GM12878 (cell line): Measurements from ENCODE around the gene PCYOX1L. TPM values are rescaled to one million over a fixed set of nuclear protein-coding genes. Genes with fewer than 3 reads are reported as not detected.

Experiments used
- ATAC-seq: fragments of 200-7000 bp; cut with Tn5 transposase; 3 replicates; pipeline ENCODE4 v1.9.1; 2020; ENCODE audit warnings: mild to moderate bottlenecking, moderate library complexity
- BruUV-seq: library from RNA; stranded (reverse); fragments of 400-500 nt; replicated peaks from 2 replicates; lab custom pipeline; 2021; lab: Mats Ljungman, UMichigan
- CTCF ChIA-PET: fragments of 300-600 bp; sonication (Branson Sonifier 250); formaldehyde crosslinking; extraction: SDS; loops from one replicate; lab custom pipeline; 2021; ENCODE audit warnings: inconsistent platforms; lab: Yijun Ruan, JAX
- POLR2A ChIA-PET: fragments of 350-600 bp; formaldehyde crosslinking; extraction: SDS; loops from one replicate; lab custom pipeline; 2021; ENCODE audit warnings: inconsistent platforms; lab: Charles Lee
- RAD21 ChIA-PET: fragments of 300-600 bp; sonication (Branson Sonifier 250); formaldehyde crosslinking; loops from one replicate; lab custom pipeline; 2023; ENCODE audit warnings: antibody characterized with exemption; ENCODE audit not compliant: unreplicated experiment; lab: Charles Lee
- SMC1A ChIA-PET: fragments of 300-600 bp; sonication (Branson Sonifier 250); formaldehyde crosslinking; loops from one replicate; lab custom pipeline; 2023; ENCODE audit not compliant: unreplicated experiment, uncharacterized antibody; lab: Charles Lee
- DNase-seq: peaks from one replicate; pipeline ENCODE4 v3.0.0-alpha.2; 2011; ENCODE audit warnings: low read depth, low spot score
- FAIRE-seq: peaks from 3 replicates; lab custom pipeline; 2011; peaks lifted over from hg19 to GRCh38; lab: Jason Lieb, UNC
- H2AFZ ChIP-seq: 2 replicates; pipeline ENCODE4 v1.6.0; 2011; ENCODE audit warnings: low read depth, low read length, control low read depth; ENCODE audit not compliant: control insufficient read depth
- H3K27ac ChIP-seq: 2 replicates; pipeline ENCODE4 v1.5.1; 2011; ENCODE audit warnings: control low read depth; ENCODE audit not compliant: control insufficient read depth, insufficient read depth
- H3K27me3 ChIP-seq, 2 experiments: replicated peaks in 1 of 2; 2 replicates each; pipeline versions ENCODE4 v1.6.0 to v1.6.1; 2011; ENCODE audit warnings: low read length in 1 of 2; ENCODE audit not compliant: control insufficient read depth in 2 of 2, insufficient read depth in 2 of 2
- H3K36me3 ChIP-seq, 2 experiments: 2 replicates each; pipeline ENCODE4 v1.5.1; 2011; ENCODE audit warnings: low read length in 1 of 2; ENCODE audit not compliant: control insufficient read depth in 2 of 2, insufficient read depth in 2 of 2
- H3K4me1 ChIP-seq: 2 replicates; pipeline ENCODE4 v1.6.1; 2011; ENCODE audit warnings: mild to moderate bottlenecking, low read length, moderate library complexity, mixed read lengths; ENCODE audit not compliant: control insufficient read depth, insufficient read depth
- H3K4me2 ChIP-seq: 2 replicates; pipeline ENCODE4 v1.6.0; 2011; ENCODE audit warnings: control low read depth; ENCODE audit not compliant: control insufficient read depth, insufficient read depth
- H3K4me3 ChIP-seq: fragments of 200-600 bp; sonication (generic); 2 replicates; pipeline ENCODE4 v1.5.1; 2016
- H3K79me2 ChIP-seq: 2 replicates; pipeline ENCODE4 v1.6.0; 2011; ENCODE audit warnings: low read length; ENCODE audit not compliant: control insufficient read depth, insufficient read depth
- H3K9ac ChIP-seq: 2 replicates; pipeline ENCODE4 v1.8.0; 2011; ENCODE audit warnings: low read length, control low read depth, mixed read lengths; ENCODE audit not compliant: control insufficient read depth, insufficient read depth
- H3K9me3 ChIP-seq: replicated peaks from 3 replicates; pipeline ENCODE4 v1.5.1; 2011; ENCODE audit warnings: mild to moderate bottlenecking, low read length; ENCODE audit not compliant: control insufficient read depth, insufficient read depth
- H4K20me1 ChIP-seq: 2 replicates; pipeline ENCODE4 v1.6.0; 2011; ENCODE audit not compliant: control insufficient read depth, insufficient read depth
- BACH1 ChIP-seq: fragments of 450-650 bp; IDR thresholded peaks from 2 replicates; pipeline ENCODE4 v1.6.1; 2017; ENCODE audit warnings: mild to moderate bottlenecking, borderline replicate concordance
- BMI1 ChIP-seq: fragments of 450-650 bp; IDR thresholded peaks from 2 replicates; pipeline ENCODE4 v1.6.1; 2016; ENCODE audit warnings: mild to moderate bottlenecking, moderate library complexity, borderline replicate concordance
- CBX5 ChIP-seq: sonication (generic); IDR thresholded peaks from 2 replicates; pipeline ENCODE4 v1.6.1; 2016; ENCODE audit warnings: low read depth, moderate library complexity, mild to moderate bottlenecking, inconsistent platforms
- CREB1 ChIP-seq: IDR thresholded peaks from 2 replicates; pipeline ENCODE4 v1.6.1; 2012; ENCODE audit warnings: low read depth, mild to moderate bottlenecking, inconsistent platforms
- ETV6 ChIP-seq, 2 experiments: fragments of 450-650 bp in 1 of 2; IDR thresholded peaks in 1 of 2; conservative IDR thresholded peaks in 1 of 2; 2 replicates each; pipeline ENCODE4 v1.6.1; 2014; ENCODE audit warnings: antibody characterized with exemption in 1 of 2, borderline replicate concordance in 1 of 2, low read depth in 1 of 2, mild to moderate bottlenecking in 1 of 2, moderate library complexity in 1 of 2
- GABPA ChIP-seq: IDR thresholded peaks from 2 replicates; pipeline ENCODE4 v1.6.1; 2014; ENCODE audit warnings: antibody characterized with exemption, low read depth, mild to moderate bottlenecking, inconsistent platforms
- KLF5 ChIP-seq: fragments of 450-650 bp; IDR thresholded peaks from 2 replicates; pipeline ENCODE4 v1.6.1; 2014; ENCODE audit warnings: mild to moderate bottlenecking; ENCODE audit not compliant: partially characterized antibody
- PAX5 ChIP-seq: IDR thresholded peaks from 2 replicates; pipeline ENCODE4 v1.6.1; 2011; ENCODE audit warnings: low read depth, low read length, borderline replicate concordance
- RBBP5 ChIP-seq: fragments of 200-600 bp; sonication (generic); conservative IDR thresholded peaks from 2 replicates; pipeline ENCODE4 v1.6.1; 2016
- SREBF1 ChIP-seq: IDR thresholded peaks from 2 replicates; pipeline ENCODE4 v1.6.1; 2012; ENCODE audit warnings: mild to moderate bottlenecking, low read length
- ZNF274 ChIP-seq: IDR thresholded peaks from one replicate; pipeline ENCODE4 v1.8.0; 2011; ENCODE audit not compliant: insufficient read length, insufficient read depth
- ZZZ3 ChIP-seq: IDR thresholded peaks from 2 replicates; pipeline ENCODE4 v1.6.1; 2011; ENCODE audit warnings: low read depth; ENCODE audit not compliant: control insufficient read depth, insufficient read length
- WGBS: methylation state at CpG from one replicate; pipeline ENCODE4 v1.1.6; 2016; ENCODE audit warnings: low lambda C conversion rate; ENCODE audit not compliant: insufficient replicate concordance, insufficient coverage; ENCODE audit errors: missing lambda C conversion rate; 5-methylcytosine and 5-hydroxymethylcytosine counted together
- in situ Hi-C: fragments of 300-500 bp; cut with MboI; formaldehyde crosslinking; loops from 9 replicates; pipeline ENCODE4 v1.14.3; 2018; ENCODE audit warnings: mixed read lengths
- intact Hi-C: fragments of 100-400 bp; cut with micrococcal nuclease; formaldehyde crosslinking; loops from one replicate; pipeline ENCODE4 v1.14.2; 2022; ENCODE audit not compliant: unreplicated experiment
- polyA plus RNA-seq, 11 experiments: library from polyadenylated mRNA; depleted of rRNA in 4 of 11; unstranded in 6 of 11; stranded (reverse) in 5 of 11; fragments of >200 nt; fragmentation: Nextera tagmentation in 4 of 11; fragmentation: Illumina TruSeq in 1 of 11; extraction: Ambion mirVana in 4 of 11; extraction: Trizol in 1 of 11; gene quantifications; 1 replicate in 1 of 11; 2 replicates in 10 of 11; pipeline versions ENCODE4 v1.2.1 to v1.2.3, GENCODE V29; 2011 to 2016; ENCODE audit warnings: inconsistent platforms in 2 of 11, missing spikeins in 2 of 11, low read depth in 1 of 11
- total RNA-seq, 4 experiments: library from RNA; depleted of rRNA in 3 of 4; stranded (reverse); fragments of >200 nt in 3 of 4; fragmentation: Illumina TruSeq in 1 of 4; extraction: Trizol in 1 of 4; gene quantifications; 2 replicates each; pipeline versions ENCODE4 v1.2.1 to v1.2.3, GENCODE V29; 2013 to 2021
- TF ChIP-seq, protein P1 (sequence below): fragments of 450-650 bp; IDR thresholded peaks from 2 replicates; pipeline ENCODE4 v1.6.1; 2018; ENCODE audit warnings: mild to moderate bottlenecking, low read depth, moderate library complexity; ENCODE audit not compliant: partially characterized antibody
- TF ChIP-seq, protein P2 (sequence below): fragments of 150-350 bp; IDR thresholded peaks from 2 replicates; pipeline ENCODE4 v1.6.1; 2014; ENCODE audit warnings: mild to moderate bottlenecking, low read depth, low read length
- TF ChIP-seq, protein P3 (sequence below): fragments of 450-650 bp; IDR thresholded peaks from 2 replicates; pipeline ENCODE4 v1.6.1; 2016; ENCODE audit warnings: mild to moderate bottlenecking

Gene PCYOX1L
- total and polyA plus RNA-seq, 10 of the 15 experiments (the other 5 are each of a cell fraction or from before 2014, with no cell fraction given), result 2.9 to 17.0 (median 12.9) TPM

DNA sequence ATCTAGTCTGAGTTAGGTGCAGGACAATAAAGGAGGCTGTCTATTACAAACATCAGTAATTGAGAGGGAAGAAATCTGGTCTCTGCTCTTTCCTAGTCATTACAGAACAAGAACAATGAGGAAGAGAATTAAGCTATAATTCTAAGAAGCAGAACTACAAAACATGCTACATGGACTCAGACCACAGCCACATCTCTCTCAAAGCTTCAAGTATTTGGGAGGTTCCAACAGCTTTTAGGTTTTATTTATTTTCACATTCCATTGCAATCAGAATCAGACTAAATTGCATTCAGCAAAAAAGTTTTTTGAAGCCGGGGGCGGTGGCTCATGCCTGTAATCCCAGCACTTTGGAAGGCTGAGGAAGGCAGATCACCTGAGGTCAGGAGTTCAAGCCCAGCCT is 13.7 kb upstream of the PCYOX1L start (continued):
- TF ChIP-seq, protein P1, sequence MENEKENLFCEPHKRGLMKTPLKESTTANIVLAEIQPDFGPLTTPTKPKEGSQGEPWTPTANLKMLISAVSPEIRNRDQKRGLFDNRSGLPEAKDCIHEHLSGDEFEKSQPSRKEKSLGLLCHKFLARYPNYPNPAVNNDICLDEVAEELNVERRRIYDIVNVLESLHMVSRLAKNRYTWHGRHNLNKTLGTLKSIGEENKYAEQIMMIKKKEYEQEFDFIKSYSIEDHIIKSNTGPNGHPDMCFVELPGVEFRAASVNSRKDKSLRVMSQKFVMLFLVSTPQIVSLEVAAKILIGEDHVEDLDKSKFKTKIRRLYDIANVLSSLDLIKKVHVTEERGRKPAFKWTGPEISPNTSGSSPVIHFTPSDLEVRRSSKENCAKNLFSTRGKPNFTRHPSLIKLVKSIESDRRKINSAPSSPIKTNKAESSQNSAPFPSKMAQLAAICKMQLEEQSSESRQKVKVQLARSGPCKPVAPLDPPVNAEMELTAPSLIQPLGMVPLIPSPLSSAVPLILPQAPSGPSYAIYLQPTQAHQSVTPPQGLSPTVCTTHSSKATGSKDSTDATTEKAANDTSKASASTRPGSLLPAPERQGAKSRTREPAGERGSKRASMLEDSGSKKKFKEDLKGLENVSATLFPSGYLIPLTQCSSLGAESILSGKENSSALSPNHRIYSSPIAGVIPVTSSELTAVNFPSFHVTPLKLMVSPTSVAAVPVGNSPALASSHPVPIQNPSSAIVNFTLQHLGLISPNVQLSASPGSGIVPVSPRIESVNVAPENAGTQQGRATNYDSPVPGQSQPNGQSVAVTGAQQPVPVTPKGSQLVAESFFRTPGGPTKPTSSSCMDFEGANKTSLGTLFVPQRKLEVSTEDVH, result no peak
- no peak for TF ChIP-seq RBBP5
- TF ChIP-seq ETV6 (conservative IDR thresholded peaks at IDR 0.05 in 1 of 2, IDR thresholded peaks at IDR 0.05 in 1 of 2; ENCODE audit: borderline replicate concordance in 1 of 2, low read depth in 1 of 2), result no peak

DNA sequence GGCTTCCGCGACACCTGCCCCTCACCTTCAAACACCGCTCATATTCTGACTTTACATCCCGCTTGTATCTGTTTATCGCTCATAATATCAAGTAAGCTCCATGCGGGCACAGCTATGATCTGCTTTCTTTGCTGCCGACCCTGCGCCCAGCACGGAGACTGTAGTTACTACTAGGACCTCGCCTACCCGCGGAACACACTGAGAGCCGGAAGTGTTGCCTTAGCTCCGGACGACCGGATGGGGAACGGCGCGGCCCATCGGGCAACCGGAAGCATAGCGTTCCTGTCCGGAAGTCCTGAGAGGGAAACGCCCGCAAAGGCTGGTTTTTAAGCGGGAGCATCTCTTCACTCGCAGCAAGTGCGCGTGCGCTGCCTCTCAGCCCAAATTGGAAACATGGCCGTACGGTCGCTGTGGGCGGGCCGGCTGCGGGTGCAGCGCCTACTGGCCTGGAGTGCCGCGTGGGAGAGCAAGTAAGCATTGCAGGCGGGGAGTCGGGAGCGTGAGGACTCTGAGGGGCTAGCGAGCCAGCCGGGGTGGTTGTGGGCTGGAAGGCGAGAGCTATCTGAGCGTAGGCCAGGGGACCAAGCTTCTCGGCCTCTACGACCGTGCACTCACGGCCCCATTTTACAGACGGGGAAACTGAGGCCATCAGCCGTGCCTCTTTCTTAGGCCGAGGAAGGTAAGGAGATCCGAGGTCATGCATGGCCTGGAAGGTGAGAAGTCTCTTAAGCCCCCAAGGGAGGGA is 12.5 kb upstream of the PCYOX1L start, which contains the start of gene GRPEL2:
GRPEL2 (plus strand) TSS at position 353 of the 745 bp plus-strand sequence; CDS start at position 394, 41 bp downstream.
- intact Hi-C loops, result loop anchor here (1.0 to 10.0 kb wide), 3 partner anchors 12 to 541 kb away; partner anchors contain the start of gene CSNK1A1
- DNase-seq, result peak; percentile 87
- peak; percentile 95 for FAIRE-seq
- in situ Hi-C loops, result no loop called here
- ChIA-PET RAD21 (interaction anchor here (0.5 to 4.7 kb wide), 8 partner anchors 12 to 273 kb away, joined by 3 to 30 read pairs (median 4); partner anchors contain the start of gene PCYOX1L), SMC1A (interaction anchor here (0.9 to 3.4 kb wide), 7 partner anchors 12 to 205 kb away, joined by 3 to 23 read pairs (median 5); partner anchors contain the start of gene PCYOX1L), CTCF (interaction anchor here (0.6 to 8.3 kb wide), 15 partner anchors 8 to 551 kb away, joined by 3 to 62 read pairs (median 4); partner anchors contain the start of gene PCYOX1L), POLR2A (interaction anchor here (1.0 to 3.8 kb wide), 7 partner anchors 9 to 206 kb away, joined by 3 to 66 read pairs (median 5); partner anchors contain the start of genes CSNK1A1 and PCYOX1L)
- Histone ChIP-seq H3K79me2 (peaks cover 23% of the 10 kb centered on the region), H3K27me3 (no peaks in the 10 kb centered on the region), H3K36me3 (peaks cover 0 to 14% of the 10 kb centered on the region in 2 experiments; a peak in 2 of 4 replicates), H3K9me3 (no peaks in the 10 kb centered on the region), H4K20me1 (no peaks in the 10 kb centered on the region), H3K9ac (peak within 1 kb of the TSS; percentile 97), H3K27ac (peak within 1 kb of the TSS; percentile 84), H3K4me2 (peak within 1 kb of the TSS; percentile 78), H2AFZ (peak within 1 kb of the TSS; percentile 100), H3K4me1 (no peaks in the 10 kb centered on the region), H3K4me3 (peak within 1 kb of the TSS; percentile 97)
- no TSS peak for BruUV-seq
- peak; percentile 96 for ATAC-seq
- 1% methylated on average over 54 of the region's 54 CpGs for WGBS
- TF ChIP-seq, protein P2, sequence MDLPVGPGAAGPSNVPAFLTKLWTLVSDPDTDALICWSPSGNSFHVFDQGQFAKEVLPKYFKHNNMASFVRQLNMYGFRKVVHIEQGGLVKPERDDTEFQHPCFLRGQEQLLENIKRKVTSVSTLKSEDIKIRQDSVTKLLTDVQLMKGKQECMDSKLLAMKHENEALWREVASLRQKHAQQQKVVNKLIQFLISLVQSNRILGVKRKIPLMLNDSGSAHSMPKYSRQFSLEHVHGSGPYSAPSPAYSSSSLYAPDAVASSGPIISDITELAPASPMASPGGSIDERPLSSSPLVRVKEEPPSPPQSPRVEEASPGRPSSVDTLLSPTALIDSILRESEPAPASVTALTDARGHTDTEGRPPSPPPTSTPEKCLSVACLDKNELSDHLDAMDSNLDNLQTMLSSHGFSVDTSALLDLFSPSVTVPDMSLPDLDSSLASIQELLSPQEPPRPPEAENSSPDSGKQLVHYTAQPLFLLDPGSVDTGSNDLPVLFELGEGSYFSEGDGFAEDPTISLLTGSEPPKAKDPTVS, result no peak
- peak; percentile 99 for TF ChIP-seq GABPA
- no peak for TF ChIP-seq CBX5
- TF ChIP-seq CREB1, result 0 out of 2 replicates have a peak, but pooled peaks have one; percentile 29
- TF ChIP-seq PAX5, result no peak; the same call in 1 of the 2 replicates
- peak; percentile 49 for TF ChIP-seq KLF5
- no peak for TF ChIP-seq ZNF274
- TF ChIP-seq BACH1, result no peak
- peak; percentile 58; the same call in 1 of the 2 replicates for TF ChIP-seq BMI1
- no peak for TF ChIP-seq SREBF1
- TF ChIP-seq ZZZ3, result no peak
- TF ChIP-seq, protein P3, sequence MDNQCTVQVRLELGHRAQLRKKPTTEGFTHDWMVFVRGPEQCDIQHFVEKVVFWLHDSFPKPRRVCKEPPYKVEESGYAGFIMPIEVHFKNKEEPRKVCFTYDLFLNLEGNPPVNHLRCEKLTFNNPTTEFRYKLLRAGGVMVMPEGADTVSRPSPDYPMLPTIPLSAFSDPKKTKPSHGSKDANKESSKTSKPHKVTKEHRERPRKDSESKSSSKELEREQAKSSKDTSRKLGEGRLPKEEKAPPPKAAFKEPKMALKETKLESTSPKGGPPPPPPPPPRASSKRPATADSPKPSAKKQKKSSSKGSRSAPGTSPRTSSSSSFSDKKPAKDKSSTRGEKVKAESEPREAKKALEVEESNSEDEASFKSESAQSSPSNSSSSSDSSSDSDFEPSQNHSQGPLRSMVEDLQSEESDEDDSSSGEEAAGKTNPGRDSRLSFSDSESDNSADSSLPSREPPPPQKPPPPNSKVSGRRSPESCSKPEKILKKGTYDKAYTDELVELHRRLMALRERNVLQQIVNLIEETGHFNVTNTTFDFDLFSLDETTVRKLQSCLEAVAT, result 0 out of 2 replicates have a peak, but pooled peaks have one; percentile 37
